Mesenteric fat pad (tissue), 1 donor: ENCODE data around the gene CR1L. TPM values are rescaled to one million over a fixed set of nuclear protein-coding genes. Genes with fewer than 3 reads are reported as not detected.
"Not testable (repeated sequence)": the region's sequence is repeated elsewhere in the genome, so short reads cannot be mapped to it uniquely, and the experiment has no call there.

Experiments used
- DNase-seq: peaks from one replicate; pipeline ENCODE4 v3.0.0-alpha.2; 2020; ENCODE audit warnings: low spot score
- total RNA-seq: library from RNA; stranded (reverse); fragmentation: NEBNext Ultra II Directional; extraction: Animal tissue kit (Norgen Biotek cat#: 25700); gene quantifications from one replicate; pipeline ENCODE4 v1.2.1, GENCODE V29; 2021
- donor health status: DM: yes; HTN: yes; CAD: no.

The CR1L gene
- total RNA-seq, 1 donor from 2014 or later: 0.71 TPM

GRCh38 chr1:207645635-207646081 lies 725 bp downstream of the CR1L start:
- DNase-seq: no peak

GRCh38 chr1:207646171-207646570 lies 1.2 kb downstream of the CR1L start:
- DNase-seq: no peak

GRCh38 chr1:207646944-207647579 lies 2.1 kb downstream of the CR1L start:
- DNase-seq: no peak

- DNase-seq: no peak
These were observed 2.9 kb downstream of the CR1L start for GRCh38 chr1:207647671-207648333.

GRCh38 chr1:207648334-207649209 lies 3.6 kb downstream of the CR1L start:
- no peak for DNase-seq

GRCh38 chr1:207649210-207649753 lies 4.3 kb downstream of the CR1L start:
- no peak for DNase-seq

- no peak for DNase-seq
These were observed 5.1 kb downstream of the CR1L start for GRCh38 chr1:207649865-207650580.

- no peak for DNase-seq
These were observed 6.7 kb downstream of the CR1L start for GRCh38 chr1:207651583-207651982.

GRCh38 chr1:207654320-207654719 lies 9.4 kb downstream of the CR1L start:
- no peak for DNase-seq

- no peak for DNase-seq
These were observed 13.5 kb downstream of the CR1L start for GRCh38 chr1:207658408-207658807.

GRCh38 chr1:207658904-207659485 lies 14.1 kb downstream of the CR1L start:
- DNase-seq: no peak

- no peak for DNase-seq
These were observed 14.7 kb downstream of the CR1L start for GRCh38 chr1:207659545-207660153.

- DNase-seq: not testable (repeated sequence)
These were observed 16.5 kb downstream of the CR1L start for GRCh38 chr1:207661420-207661819.

GRCh38 chr1:207666342-207666741 lies 21.4 kb downstream of the CR1L start:
- DNase-seq: no peak

- DNase-seq: no peak
These were observed 24.6 kb downstream of the CR1L start for GRCh38 chr1:207669528-207670009.

- no peak for DNase-seq
These were observed 25.3 kb downstream of the CR1L start for GRCh38 chr1:207670192-207670591.

GRCh38 chr1:207670997-207671396 lies 26.1 kb downstream of the CR1L start:
- DNase-seq: no peak

- no peak for DNase-seq
These were observed 27.7 kb downstream of the CR1L start for GRCh38 chr1:207672522-207673130.

GRCh38 chr1:207673399-207673798 lies 28.5 kb downstream of the CR1L start:
- no peak for DNase-seq

GRCh38 chr1:207676153-207676552 lies 31.2 kb downstream of the CR1L start:
- DNase-seq: no peak
